GM18868 (cell line): ENCODE measurements around the gene ELP6.
"Not testable (repeated sequence)": the region's sequence is repeated elsewhere in the genome, so short reads cannot be mapped to it uniquely, and the experiment has no call there.

Experiments used
- ATAC-seq: cut with Tn5 transposase; IDR thresholded peaks from one replicate; pipeline ENCODE4 v1.9.1; 2021; ENCODE audit warnings: mild to moderate bottlenecking, moderate library complexity; ENCODE audit not compliant: unreplicated experiment

Gene ELP6

DNA sequence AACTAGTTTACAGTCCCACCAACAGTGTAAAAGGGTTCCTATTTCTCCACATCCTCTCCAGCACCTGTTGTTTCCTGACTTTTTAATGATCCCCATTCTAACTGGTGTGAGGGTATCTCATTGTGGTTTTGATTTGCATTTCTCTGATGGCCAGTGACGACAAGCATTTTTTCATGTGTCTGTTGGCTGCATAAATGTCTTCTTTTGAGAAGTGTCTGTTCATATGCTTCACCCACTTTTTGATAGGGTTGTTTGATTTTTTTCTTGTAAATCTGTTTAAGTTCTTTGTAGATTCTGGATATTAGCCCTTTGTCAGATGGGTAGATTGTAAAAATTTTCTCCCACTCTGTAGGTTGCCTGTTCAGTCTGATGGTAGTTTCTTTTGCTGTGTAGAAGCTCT is 45.2 kb downstream of the ELP6 start:
- ATAC-seq, result not testable (repeated sequence)

DNA sequence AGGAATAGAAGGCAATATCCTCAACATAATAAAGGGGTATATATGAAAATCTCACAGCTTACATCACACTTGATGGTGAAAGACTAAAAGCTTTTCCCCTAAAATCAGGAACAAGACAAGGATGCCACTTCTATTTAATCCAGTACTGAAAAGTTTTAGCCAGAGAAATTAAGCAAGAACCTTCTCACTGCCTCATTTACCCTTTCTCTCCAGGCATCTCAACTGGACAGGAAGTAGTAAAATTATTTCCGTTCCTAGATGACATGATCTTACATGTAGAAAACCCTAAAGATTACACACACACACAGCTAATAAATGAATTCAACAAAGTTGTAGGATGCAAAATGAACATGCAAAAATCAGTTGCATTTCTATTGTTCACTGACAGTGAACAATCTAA is 48.9 kb downstream of the ELP6 start:
- no peak for ATAC-seq

DNA sequence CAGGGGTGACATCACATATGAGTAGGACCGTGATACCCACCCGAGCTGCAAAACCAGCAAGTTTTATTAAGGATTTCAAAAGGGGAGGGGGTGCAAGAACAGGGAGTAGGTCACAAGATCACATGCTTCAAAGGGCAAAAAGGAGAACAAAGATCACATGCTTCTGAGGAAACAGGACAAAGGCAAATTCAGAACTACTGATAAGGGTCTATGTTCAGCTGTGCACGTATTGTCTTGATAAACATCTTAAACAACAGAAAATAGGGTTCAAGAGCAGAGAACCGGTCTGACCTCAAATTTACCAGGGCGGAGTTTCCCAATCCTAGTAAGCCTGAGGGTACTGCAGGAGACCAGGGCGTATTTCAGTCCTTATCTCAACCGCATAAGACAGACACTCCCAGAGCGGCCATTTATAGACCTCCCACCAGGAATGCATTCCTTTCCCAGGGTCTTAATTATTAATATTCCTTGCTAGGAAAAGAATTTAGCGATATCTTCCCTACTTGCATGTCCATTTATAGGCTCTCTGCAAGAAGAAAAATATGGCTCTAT is 53.9 kb downstream of the ELP6 start:
- ATAC-seq, result not testable (repeated sequence)

DNA sequence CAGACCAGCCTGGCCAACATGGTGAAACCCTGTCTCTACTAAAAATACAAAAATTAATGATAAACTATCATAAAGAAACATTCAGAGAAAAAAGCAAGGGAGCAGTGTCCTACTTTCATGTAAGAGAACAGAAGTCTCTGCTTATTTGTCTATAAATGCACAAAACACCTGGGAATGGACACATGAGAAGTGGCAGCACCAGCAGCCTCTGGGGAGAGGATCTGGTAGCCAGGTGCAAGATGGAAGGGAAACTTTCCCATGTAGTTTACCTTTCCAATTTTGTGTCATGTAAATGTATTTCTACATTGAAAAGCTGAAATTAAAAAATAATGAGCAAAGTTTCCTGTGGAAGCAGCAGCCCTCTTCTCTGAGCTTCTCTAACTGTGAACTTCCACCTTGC is 56.5 kb downstream of the ELP6 start:
- no peak for ATAC-seq

DNA sequence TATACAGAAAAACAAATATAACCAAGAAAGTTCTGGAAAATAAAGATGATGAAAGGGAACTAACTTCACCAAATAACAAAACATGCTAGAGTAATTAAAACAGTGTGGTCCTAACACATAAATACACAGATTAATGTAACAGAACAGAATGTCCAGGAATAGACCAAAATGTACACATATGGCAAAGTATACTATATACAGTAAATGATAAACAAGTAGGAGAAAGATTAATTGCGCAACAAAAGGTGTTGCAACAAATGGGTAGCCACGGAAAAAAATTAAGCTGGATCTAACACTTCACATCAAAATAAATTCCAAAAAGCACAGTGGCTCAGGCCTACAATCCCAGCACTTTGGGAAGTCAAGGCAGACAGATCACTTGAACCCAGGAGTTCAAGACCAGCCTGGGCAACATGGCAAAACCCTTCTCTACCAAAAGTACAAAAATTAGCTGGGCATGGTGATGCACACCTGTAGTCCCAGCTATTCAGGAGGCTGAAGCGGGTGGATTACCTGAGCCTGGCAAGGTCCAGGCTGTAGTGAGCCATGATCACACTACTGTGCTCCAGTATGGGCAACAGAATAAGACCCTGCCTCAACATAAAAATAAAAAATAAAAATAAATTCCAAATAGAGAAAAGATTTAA is 57.6 kb downstream of the ELP6 start:
- no peak for ATAC-seq

- ATAC-seq, result no peak
Measured at GRCh38 chr3:47452453-47453215, 60.9 kb downstream of the ELP6 start.
